Measurements from ENCODE around the gene NUCKS1.

The NUCKS1 gene

GRCh38 chr1:205667909-205668643 is 81.9 kb downstream of the NUCKS1 start:
- DNase-seq (ENCODE audit: low read depth) = no peak
- TF ChIP-seq CTCF (IDR thresholded peaks at IDR 0.05; ENCODE audit: low read depth, low read length) (no peak), MYC (IDR thresholded peaks at IDR 0.05; ENCODE audit: low read depth, low read length) (no peak), POLR2A (IDR thresholded peaks at IDR 0.05; ENCODE audit: extremely low read depth, insufficient read length) (no peak)
- TF ChIP-seq, protein P1, sequence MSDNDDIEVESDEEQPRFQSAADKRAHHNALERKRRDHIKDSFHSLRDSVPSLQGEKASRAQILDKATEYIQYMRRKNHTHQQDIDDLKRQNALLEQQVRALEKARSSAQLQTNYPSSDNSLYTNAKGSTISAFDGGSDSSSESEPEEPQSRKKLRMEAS (IDR thresholded peaks at IDR 0.05; ENCODE audit: low read depth, low read length) = no peak
- H3K4me3 ChIP-seq (ENCODE audit: low read depth, low read length) = no peak overlapping the region

DNA sequence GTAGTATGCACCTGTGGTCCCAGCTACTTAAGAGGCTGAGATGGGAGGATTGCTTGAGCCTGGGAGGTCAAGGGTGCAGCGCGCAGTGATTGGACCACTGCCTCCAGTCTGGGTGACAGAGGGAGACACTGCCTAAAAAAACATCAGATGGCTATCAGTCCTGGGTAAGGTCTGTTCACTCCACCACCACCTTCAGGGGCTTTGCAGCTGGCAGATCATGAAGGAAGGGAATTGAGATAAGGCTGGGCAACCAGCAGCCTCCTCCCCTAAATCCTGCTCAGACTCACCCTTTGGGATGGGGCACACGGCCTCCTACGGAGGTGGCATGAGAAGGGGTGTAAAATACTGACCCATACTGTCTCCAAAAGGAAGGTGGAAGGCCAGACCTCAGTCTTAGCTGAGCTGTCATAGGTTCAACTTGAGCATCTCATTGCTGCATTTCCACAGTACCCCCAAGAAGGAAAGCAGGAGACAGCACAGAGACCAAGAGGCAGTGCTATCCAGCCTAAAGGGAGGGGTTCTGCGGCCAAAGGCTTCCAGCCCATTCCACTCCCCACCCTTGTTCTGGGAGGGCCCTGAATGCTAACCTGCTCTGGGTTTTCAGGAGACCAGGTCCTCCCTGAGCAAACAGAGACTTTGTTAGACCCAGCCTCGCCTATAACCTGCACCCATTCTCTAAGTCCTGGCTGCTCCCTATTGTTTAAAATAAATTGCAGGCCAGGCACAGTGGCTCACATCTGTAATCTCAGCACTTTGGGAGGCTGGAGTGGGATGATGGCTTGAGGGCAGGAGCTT is 83.4 kb downstream of the NUCKS1 start:
- no peak for TF ChIP-seq MYC (IDR thresholded peaks at IDR 0.05; ENCODE audit: low read depth, low read length)
- TF ChIP-seq POLR2A (IDR thresholded peaks at IDR 0.05; ENCODE audit: extremely low read depth, insufficient read length) = no peak
- TF ChIP-seq CTCF (IDR thresholded peaks at IDR 0.05; ENCODE audit: low read depth, low read length) = no peak
- TF ChIP-seq, protein P1 (IDR thresholded peaks at IDR 0.05; ENCODE audit: low read depth, low read length) = no peak
- no peak for DNase-seq (ENCODE audit: low read depth)
- no peak overlapping the region for H3K4me3 ChIP-seq (ENCODE audit: low read depth, low read length)

GRCh38 chr1:205665201-205666045 is 84.6 kb downstream of the NUCKS1 start:
- DNase-seq (ENCODE audit: low read depth) = peak; percentile 64
- TF ChIP-seq POLR2A (IDR thresholded peaks at IDR 0.05; ENCODE audit: extremely low read depth, insufficient read length) (no peak), MYC (IDR thresholded peaks at IDR 0.05; ENCODE audit: low read depth, low read length) (no peak), CTCF (IDR thresholded peaks at IDR 0.05; ENCODE audit: low read depth, low read length) (no peak)
- TF ChIP-seq, protein P1 (IDR thresholded peaks at IDR 0.05; ENCODE audit: low read depth, low read length) = no peak; the same call in 1 of the 2 replicates
- H3K4me3 ChIP-seq (ENCODE audit: low read depth, low read length) = no peak overlapping the region

- no peak overlapping the region for H3K4me3 ChIP-seq (ENCODE audit: low read depth, low read length)
- no peak for TF ChIP-seq CTCF (IDR thresholded peaks at IDR 0.05; ENCODE audit: low read depth, low read length)
- TF ChIP-seq MYC (IDR thresholded peaks at IDR 0.05; ENCODE audit: low read depth, low read length) = no peak
- TF ChIP-seq POLR2A (IDR thresholded peaks at IDR 0.05; ENCODE audit: extremely low read depth, insufficient read length) = no peak
- TF ChIP-seq, protein P1 (IDR thresholded peaks at IDR 0.05; ENCODE audit: low read depth, low read length) = no peak
- no peak for DNase-seq (ENCODE audit: low read depth)
Measured at GRCh38 chr1:205664399-205665017, 85.5 kb downstream of the NUCKS1 start.

- DNase-seq (ENCODE audit: low read depth) = no peak
- no peak overlapping the region for H3K4me3 ChIP-seq (ENCODE audit: low read depth, low read length)
- TF ChIP-seq, protein P1 (IDR thresholded peaks at IDR 0.05; ENCODE audit: low read depth, low read length) = no peak
- TF ChIP-seq POLR2A (IDR thresholded peaks at IDR 0.05; ENCODE audit: extremely low read depth, insufficient read length) = no peak
- TF ChIP-seq MYC (IDR thresholded peaks at IDR 0.05; ENCODE audit: low read depth, low read length) = no peak
- no peak for TF ChIP-seq CTCF (IDR thresholded peaks at IDR 0.05; ENCODE audit: low read depth, low read length)
Measured at GRCh38 chr1:205663286-205663936, 86.6 kb downstream of the NUCKS1 start.

Data from NB4 (cell line).